C4-2B (cell line): Measurements from ENCODE around the gene UGT1A7.

Experiments
- CTCF ChIP-seq: fragments of 450-650 bp; conservative IDR thresholded peaks from 2 replicates; pipeline ENCODE4 v1.5.1; 2017; ENCODE audit warnings: mild to moderate bottlenecking
- ZFX ChIP-seq: fragments of 450-650 bp; IDR thresholded peaks from 2 replicates; pipeline ENCODE4 v1.6.1; 2017

- TF ChIP-seq ZFX: no peak
- TF ChIP-seq CTCF: no peak
Measured at GRCh38 chr2:233754872-233755611, 73.3 kb downstream of the UGT1A7 start.
